HL-60 (cell line): Measurements from ENCODE around the gene HBD.

Source experiments
- DNase-seq, 2 experiments: peaks; one replicate each; pipeline ENCODE4 v3.0.0-alpha.2; 2010 to 2020; ENCODE audit warnings: low read depth in 1 of 2, low spot score in 1 of 2
- H3K27ac ChIP-seq: fragments of 250-450 bp; sonication (Bioruptor Pico); replicated peaks from 2 replicates; pipeline ENCODE4 v1.5.1; 2020; ENCODE audit warnings: mild to moderate bottlenecking, moderate library complexity
- H3K27me3 ChIP-seq: fragments of 250-450 bp; sonication (Bioruptor Pico); 2 replicates; pipeline ENCODE4 v1.5.1; 2021; ENCODE audit warnings: mild to moderate bottlenecking, moderate library complexity; ENCODE audit not compliant: insufficient read depth, poor library complexity, severe bottlenecking
- H3K4me3 ChIP-seq: replicated peaks from 2 replicates; pipeline ENCODE4 v1.5.1; 2011; ENCODE audit warnings: mild to moderate bottlenecking, control low read depth, low read length; ENCODE audit not compliant: insufficient read depth
- CTCF ChIP-seq: IDR thresholded peaks from one replicate; pipeline ENCODE4 v1.5.1; 2011; ENCODE audit warnings: low read length, control low read depth, inconsistent platforms; ENCODE audit not compliant: insufficient read depth
- GABPA ChIP-seq: IDR thresholded peaks from 2 replicates; pipeline ENCODE4 v1.6.1; 2012; ENCODE audit warnings: low read depth
- POLR2AphosphoS5 ChIP-seq: IDR thresholded peaks from 2 replicates; pipeline ENCODE4 v1.6.1; 2012; ENCODE audit warnings: low read depth
- REST ChIP-seq: IDR thresholded peaks from 2 replicates; pipeline ENCODE4 v1.6.1; 2012; ENCODE audit warnings: low read depth; ENCODE audit not compliant: insufficient replicate concordance
- SPI1 ChIP-seq: IDR thresholded peaks from 2 replicates; pipeline ENCODE4 v1.6.1; 2012; ENCODE audit warnings: low read depth, mild to moderate bottlenecking, borderline replicate concordance

HBD gene

GRCh38 chr11:5239046-5239445, 4.8 kb upstream of the HBD start:
- H3K4me3 ChIP-seq: no peak overlapping the region
- H3K27me3 ChIP-seq: no peaks in the 10 kb centered on the region
- TF ChIP-seq GABPA (no peak), CTCF (no peak), POLR2AphosphoS5 (no peak), REST (no peak), SPI1 (no peak)
- DNase-seq: no peak
- H3K27ac ChIP-seq: no peak overlapping the region

- TF ChIP-seq REST (no peak), CTCF (no peak), POLR2AphosphoS5 (no peak), SPI1 (no peak)
- Histone ChIP-seq H3K27me3 (no peaks in the 10 kb centered on the region), H3K27ac (no peak overlapping the region), H3K4me3 (no peak overlapping the region)
- DNase-seq: no peak
Measured at GRCh38 chr11:5238486-5238885, 4.2 kb upstream of the HBD start.

- DNase-seq: no peak
- Histone ChIP-seq H3K27me3 (no peaks in the 10 kb centered on the region), H3K4me3 (no peak overlapping the region), H3K27ac (no peak overlapping the region)
- TF ChIP-seq GABPA: no peak
- TF ChIP-seq CTCF: no peak
- TF ChIP-seq POLR2AphosphoS5: no peak
- no peak for TF ChIP-seq REST
- TF ChIP-seq SPI1: no peak
Measured at GRCh38 chr11:5237420-5237819, 3.1 kb upstream of the HBD start.
